NB4 (cell line): ENCODE data around the gene SMIM24.

Experiments used
- CTCF ChIP-seq: IDR thresholded peaks from one replicate; pipeline ENCODE4 v1.5.1; 2012; ENCODE audit warnings: low read depth, low read length
- POLR2A ChIP-seq: IDR thresholded peaks from 2 replicates; pipeline ENCODE4 v1.6.1; 2011; ENCODE audit warnings: mild to moderate bottlenecking; ENCODE audit not compliant: insufficient read length; ENCODE audit errors: extremely low read depth

DNA sequence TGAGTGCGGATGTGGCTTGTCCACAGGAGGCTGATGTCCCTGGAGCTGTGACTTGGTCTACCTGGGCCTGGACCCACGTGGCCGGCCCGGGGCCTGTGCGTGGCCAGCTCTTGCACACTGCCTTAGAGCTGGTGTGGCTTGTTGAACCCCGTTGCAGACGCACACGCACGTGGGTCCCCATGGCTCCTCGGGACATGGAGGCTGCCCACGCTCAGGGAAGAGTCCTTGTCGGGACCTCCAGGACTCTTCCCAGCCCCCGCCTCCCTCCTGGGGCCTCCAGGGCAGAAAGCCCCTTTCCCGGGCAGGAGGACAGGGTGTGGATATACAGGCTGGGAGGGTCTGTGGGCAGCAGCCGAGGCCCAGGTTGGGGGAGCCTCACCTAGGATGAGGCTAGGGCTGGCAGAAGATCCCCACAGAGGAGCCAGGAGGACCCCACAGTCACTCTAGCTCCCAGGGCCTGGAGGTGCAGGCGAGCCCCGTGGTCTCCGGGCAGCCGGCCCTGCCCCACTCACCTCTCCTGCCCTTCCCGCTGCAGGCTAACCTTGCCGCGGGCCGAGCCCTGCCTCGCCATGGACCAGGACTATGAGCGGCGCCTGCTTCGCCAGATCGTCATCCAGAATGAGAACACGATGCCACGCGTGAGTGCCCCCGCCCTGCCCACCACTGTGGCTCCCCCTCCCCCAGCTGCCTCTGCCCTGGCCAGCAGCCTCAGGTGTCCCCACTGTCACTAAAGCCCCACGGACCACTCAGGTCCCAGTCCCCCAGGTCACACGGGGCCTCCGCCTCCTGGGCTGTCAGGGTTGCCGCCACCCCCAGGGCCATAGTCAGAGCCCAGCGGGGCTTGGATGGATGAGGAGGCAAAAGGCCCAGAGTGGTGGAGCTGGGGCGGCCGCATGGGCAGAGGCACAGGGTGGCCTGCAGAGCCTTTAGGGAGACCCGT is 42.4 kb upstream of the SMIM24 start:
- TF ChIP-seq CTCF: no peak
- TF ChIP-seq POLR2A: no peak
